AG04450 (cell line): ENCODE measurements around the gene RABGAP1L. TPM values are rescaled to one million over a fixed set of nuclear protein-coding genes. Genes with fewer than 3 reads are reported as not detected.

Source experiments
- CTCF ChIA-PET: fragments of 300-600, 350-600 bp; formaldehyde crosslinking; extraction: SDS; loops from one replicate; lab custom pipeline; 2022; ENCODE audit warnings: antibody characterized with exemption, inconsistent platforms; lab: Charles Lee
- POLR2A ChIA-PET: fragments of 350-600 bp; formaldehyde crosslinking; extraction: SDS; loops from one replicate; lab custom pipeline; 2021; ENCODE audit warnings: antibody characterized with exemption, inconsistent platforms; lab: Yijun Ruan, JAX
- DNase-seq: peaks from one replicate; pipeline ENCODE4 v3.0.0-alpha.2; 2011; ENCODE audit warnings: low read depth, low spot score
- H3K27ac ChIP-seq: one replicate; pipeline ENCODE4 v1.5.1; 2012; ENCODE audit warnings: low read depth, low read length, control low read depth
- H3K27me3 ChIP-seq: one replicate; pipeline ENCODE4 v1.6.0; 2012; ENCODE audit warnings: low read length; ENCODE audit not compliant: control insufficient read depth, insufficient read depth
- H3K4me3 ChIP-seq: 2 replicates; pipeline ENCODE4 v1.5.1; 2011; ENCODE audit warnings: mild to moderate bottlenecking, low read depth, low read length, control low read depth
- H3K9me3 ChIP-seq: 2 replicates; pipeline ENCODE4 v1.5.1; 2012; ENCODE audit warnings: low read length; ENCODE audit not compliant: control insufficient read depth, insufficient read depth
- polyA plus RNA-seq: library from polyadenylated mRNA; depleted of rRNA; stranded (reverse); fragments of >200 nt; gene quantifications from 2 replicates; pipeline ENCODE4 v1.2.3, GENCODE V29; 2011
- TF ChIP-seq, protein P1 (sequence below): IDR thresholded peaks from 2 replicates; pipeline ENCODE4 v1.5.1; 2011; ENCODE audit warnings: low read depth, low read length, control low read depth, inconsistent platforms

RABGAP1L gene
- polyA plus RNA-seq, 1 experiment: 21.2 TPM

DNA sequence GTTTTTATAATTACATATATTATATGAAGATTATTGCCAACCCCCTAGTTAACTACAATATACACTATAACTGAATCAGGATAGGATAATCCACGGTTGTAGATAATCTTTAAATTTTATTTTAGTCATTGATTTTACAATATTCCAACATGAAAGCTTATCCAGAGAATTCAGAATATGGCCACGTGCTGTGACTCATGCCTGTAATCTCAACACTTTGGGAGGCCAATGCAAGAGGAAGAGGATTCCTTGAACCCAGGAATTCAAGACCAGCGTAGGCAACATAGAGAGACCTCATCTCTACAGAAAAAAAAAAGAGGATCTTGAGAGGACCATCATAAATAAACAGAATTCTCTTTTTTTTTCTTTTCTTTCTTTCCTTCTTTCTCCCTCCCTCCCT is 720.9 kb downstream of the RABGAP1L start:
- TF ChIP-seq, protein P1, sequence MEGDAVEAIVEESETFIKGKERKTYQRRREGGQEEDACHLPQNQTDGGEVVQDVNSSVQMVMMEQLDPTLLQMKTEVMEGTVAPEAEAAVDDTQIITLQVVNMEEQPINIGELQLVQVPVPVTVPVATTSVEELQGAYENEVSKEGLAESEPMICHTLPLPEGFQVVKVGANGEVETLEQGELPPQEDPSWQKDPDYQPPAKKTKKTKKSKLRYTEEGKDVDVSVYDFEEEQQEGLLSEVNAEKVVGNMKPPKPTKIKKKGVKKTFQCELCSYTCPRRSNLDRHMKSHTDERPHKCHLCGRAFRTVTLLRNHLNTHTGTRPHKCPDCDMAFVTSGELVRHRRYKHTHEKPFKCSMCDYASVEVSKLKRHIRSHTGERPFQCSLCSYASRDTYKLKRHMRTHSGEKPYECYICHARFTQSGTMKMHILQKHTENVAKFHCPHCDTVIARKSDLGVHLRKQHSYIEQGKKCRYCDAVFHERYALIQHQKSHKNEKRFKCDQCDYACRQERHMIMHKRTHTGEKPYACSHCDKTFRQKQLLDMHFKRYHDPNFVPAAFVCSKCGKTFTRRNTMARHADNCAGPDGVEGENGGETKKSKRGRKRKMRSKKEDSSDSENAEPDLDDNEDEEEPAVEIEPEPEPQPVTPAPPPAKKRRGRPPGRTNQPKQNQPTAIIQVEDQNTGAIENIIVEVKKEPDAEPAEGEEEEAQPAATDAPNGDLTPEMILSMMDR: no peak
- ChIA-PET CTCF (interaction anchor here (0.6 kb wide), 1 partner anchor 20 kb away, joined by 7 read pairs; no protein-coding TSS in a partner anchor), POLR2A (interaction anchor here (0.6 kb wide), 1 partner anchor 1332 kb away, joined by 5 read pairs; no protein-coding TSS in a partner anchor)
- Histone ChIP-seq H3K27ac (no peak overlapping the region), H3K4me3 (no peak overlapping the region), H3K27me3 (no peaks in the 10 kb centered on the region), H3K9me3 (no peaks in the 10 kb centered on the region)
- no peak for DNase-seq

DNA sequence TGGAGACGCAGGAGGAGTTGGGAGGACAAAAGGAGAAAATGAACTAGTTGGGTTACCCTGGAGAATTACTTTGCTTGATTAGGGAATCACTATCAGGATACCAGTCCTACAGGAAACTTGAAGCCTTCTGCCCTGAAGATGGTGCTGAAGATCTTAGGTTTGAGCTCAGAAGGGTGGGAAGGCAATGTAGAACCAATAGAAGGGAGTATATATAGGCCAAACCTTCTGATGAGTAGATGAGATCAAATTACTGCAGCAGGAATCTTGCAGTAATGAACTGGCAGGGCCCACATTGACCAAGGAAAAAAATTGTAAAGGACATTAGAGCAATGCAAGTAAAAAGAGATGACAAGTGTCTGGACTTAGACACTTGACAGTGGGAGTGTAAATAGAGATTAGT is 724.1 kb downstream of the RABGAP1L start:
- TF ChIP-seq, protein P1: no peak
- Histone ChIP-seq H3K27ac (no peak overlapping the region), H3K4me3 (no peak overlapping the region), H3K9me3 (no peaks in the 10 kb centered on the region), H3K27me3 (no peaks in the 10 kb centered on the region)
- ChIA-PET POLR2A (no interaction called here), CTCF (interaction anchor here (1.4 to 2.0 kb wide), 2 partner anchors 96 to 100 kb away, joined by 3 to 7 read pairs; no protein-coding TSS in a partner anchor)
- DNase-seq: no peak

DNA sequence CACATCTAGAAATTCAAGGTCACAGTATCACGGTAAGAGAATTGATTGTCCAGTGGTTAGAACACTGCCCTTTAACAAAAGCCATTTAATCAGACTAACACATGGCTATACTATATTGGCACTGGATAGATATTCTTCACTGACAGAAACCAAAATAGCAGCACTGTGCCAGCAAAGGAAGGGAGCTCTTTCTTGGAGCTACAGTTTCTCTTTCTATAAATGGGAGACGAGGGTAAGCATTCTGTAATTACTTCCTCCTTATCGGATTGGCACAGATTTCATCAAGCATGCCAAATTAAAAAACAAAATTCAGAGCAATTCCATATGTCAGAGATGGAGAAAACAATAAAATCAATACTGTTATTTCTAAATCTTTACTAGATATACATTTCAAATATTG is 724.7 kb downstream of the RABGAP1L start:
- H3K27ac ChIP-seq: no peak overlapping the region
- H3K9me3 ChIP-seq: no peaks in the 10 kb centered on the region
- no peak overlapping the region for H3K4me3 ChIP-seq
- TF ChIP-seq, protein P1: no peak
- no peak for DNase-seq
- CTCF ChIA-PET: interaction anchor here (1.4 to 2.0 kb wide), 2 partner anchors 95 to 100 kb away, joined by 3 to 7 read pairs; no protein-coding TSS in a partner anchor
- no peaks in the 10 kb centered on the region for H3K27me3 ChIP-seq
- POLR2A ChIA-PET: no interaction called here

DNA sequence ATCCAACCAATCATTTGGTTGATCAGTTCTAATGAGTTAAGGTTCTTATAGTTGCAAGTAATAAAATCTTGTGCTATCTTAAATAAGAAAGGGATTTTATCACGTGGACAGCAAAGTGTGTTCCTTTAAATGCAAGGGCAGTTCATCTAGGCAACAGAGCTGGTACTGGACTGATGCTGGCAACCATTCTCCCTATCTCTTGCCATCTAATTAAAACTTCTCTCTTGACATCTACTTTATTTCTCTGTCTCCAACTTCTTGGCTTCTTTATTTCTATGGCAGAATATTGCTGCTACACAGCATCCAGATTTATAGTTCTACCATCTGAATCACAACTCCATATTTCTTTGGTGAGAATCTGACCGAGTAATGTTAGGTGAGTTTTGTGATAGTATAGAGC is 725.2 kb downstream of the RABGAP1L start:
- TF ChIP-seq, protein P1: no peak
- CTCF ChIA-PET: interaction anchor here (1.4 kb wide), 1 partner anchor 95 kb away, joined by 3 read pairs; no protein-coding TSS in a partner anchor
- Histone ChIP-seq H3K27me3 (no peaks in the 10 kb centered on the region), H3K27ac (no peak overlapping the region), H3K9me3 (no peaks in the 10 kb centered on the region), H3K4me3 (no peak overlapping the region)
- no peak for DNase-seq
- POLR2A ChIA-PET: no interaction called here

DNA sequence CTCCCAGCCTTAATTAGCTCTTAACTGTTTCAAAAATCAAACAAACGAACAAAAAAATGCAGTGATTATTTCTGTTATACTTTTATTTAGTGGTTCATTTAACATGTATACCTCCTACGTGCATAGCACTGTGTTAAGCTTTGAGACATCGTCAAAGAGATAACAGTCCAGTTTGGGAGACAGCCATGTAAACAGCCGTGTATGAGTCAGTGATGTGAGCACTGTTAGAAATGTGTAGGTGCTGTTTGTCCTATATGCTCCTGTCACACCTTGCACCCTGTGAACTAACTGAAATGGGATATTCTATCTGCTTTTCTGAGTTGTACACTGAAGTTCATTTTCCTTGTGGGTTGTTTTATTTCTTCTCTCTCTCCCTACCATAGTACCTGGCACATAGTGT is 730.7 kb downstream of the RABGAP1L start:
- CTCF ChIA-PET: no interaction called here
- POLR2A ChIA-PET: no interaction called here

More for the DNA sequence above, 730.7 kb downstream of the RABGAP1L start:
- Histone ChIP-seq H3K4me3 (no peak overlapping the region), H3K27ac (no peak overlapping the region), H3K9me3 (no peaks in the 10 kb centered on the region; the same call in 1 of the 2 replicates), H3K27me3 (no peaks in the 10 kb centered on the region)
- TF ChIP-seq, protein P1: no peak
- no peak for DNase-seq
